Calu3 (cell line): ENCODE results near the gene CA9. TPM values are rescaled to one million over a fixed set of nuclear protein-coding genes. Genes with fewer than 3 reads are reported as not detected.

ENCODE experiments used
- BruUV-seq: library from RNA; stranded (reverse); fragments of 400-500 nt; replicated peaks from 2 replicates; lab custom pipeline; 2021; lab: Mats Ljungman, UMichigan
- CTCF ChIA-PET: fragments of 300-600 bp; sonication (Branson Sonifier 250); formaldehyde crosslinking; loops from one replicate; lab custom pipeline; 2022; ENCODE audit warnings: antibody characterized with exemption; lab: Charles Lee
- DNase-seq: peaks from one replicate; pipeline ENCODE4 v3.0.0; 2022
- H3K27ac Mint-ChIP-seq: one replicate; pipeline ENCODE4 v1.8.0; 2022; ENCODE audit warnings: mixed read lengths; ENCODE audit not compliant: unreplicated experiment
- H3K27me3 Mint-ChIP-seq: one replicate; pipeline ENCODE4 v1.8.0; 2022; ENCODE audit warnings: mixed read lengths; ENCODE audit not compliant: unreplicated experiment
- H3K36me3 Mint-ChIP-seq: one replicate; pipeline ENCODE4 v1.8.0; 2022; ENCODE audit warnings: mild to moderate bottlenecking, moderate library complexity, mixed read lengths; ENCODE audit not compliant: insufficient read depth, unreplicated experiment
- H3K4me1 Mint-ChIP-seq: one replicate; pipeline ENCODE4 v1.8.0; 2022; ENCODE audit warnings: mild to moderate bottlenecking, low read depth, mixed read lengths; ENCODE audit not compliant: unreplicated experiment
- H3K4me3 Mint-ChIP-seq: one replicate; pipeline ENCODE4 v1.8.0; 2022; ENCODE audit warnings: mild to moderate bottlenecking, low read depth, moderate library complexity, mixed read lengths; ENCODE audit not compliant: unreplicated experiment
- H3K9me3 Mint-ChIP-seq: one replicate; pipeline ENCODE4 v1.8.0; 2022; ENCODE audit warnings: low read depth, mixed read lengths; ENCODE audit not compliant: unreplicated experiment
- intact Hi-C: fragments of 100-400 bp; cut with micrococcal nuclease; formaldehyde crosslinking; loops from one replicate; pipeline ENCODE4 v1.10.0; 2022; ENCODE audit not compliant: unreplicated experiment
- microRNA-seq: library from miRNA; unstranded; fragments of <30 nt; microRNA quantifications from one replicate; pipeline ENCODE4 v1.2.0, GENCODE V29; 2022
- total RNA-seq: library from RNA; stranded (reverse); gene quantifications from 2 replicates; pipeline ENCODE4 v1.2.3, GENCODE V29; 2022
- TF ChIP-seq, protein P1 (sequence below): fragments of 200-600 bp; IDR thresholded peaks from one replicate; pipeline ENCODE4 v1.8.0; 2022; ENCODE audit warnings: antibody characterized with exemption; ENCODE audit not compliant: unreplicated experiment

Gene CA9
- total RNA-seq, 1 experiment from 2014 or later, result 0.64 TPM

DNA sequence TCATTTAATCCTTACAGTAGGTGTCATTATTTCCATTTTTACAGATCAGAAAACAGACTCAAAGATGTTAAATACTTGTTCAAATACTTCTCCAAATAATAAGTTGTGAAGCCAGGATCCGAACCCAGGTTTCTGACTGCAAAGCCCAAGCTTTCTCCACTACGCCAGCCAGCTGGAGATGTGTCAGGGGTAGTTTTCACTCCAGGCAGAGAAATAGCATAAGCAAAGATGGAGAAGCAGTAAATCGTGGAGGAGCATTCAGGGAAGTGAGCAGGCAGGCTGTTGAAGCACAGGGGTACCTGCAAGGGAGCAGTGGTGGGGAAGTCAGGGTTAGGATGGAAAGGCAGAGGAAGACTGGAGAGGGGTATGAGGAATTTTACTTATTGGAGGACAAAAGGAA is 55.4 kb downstream of the CA9 start:
- CTCF ChIA-PET, result no interaction called here
- no peak for DNase-seq
- H3K9me3 Mint-ChIP-seq, result no peaks in the 10 kb centered on the region
- TF ChIP-seq, protein P1, sequence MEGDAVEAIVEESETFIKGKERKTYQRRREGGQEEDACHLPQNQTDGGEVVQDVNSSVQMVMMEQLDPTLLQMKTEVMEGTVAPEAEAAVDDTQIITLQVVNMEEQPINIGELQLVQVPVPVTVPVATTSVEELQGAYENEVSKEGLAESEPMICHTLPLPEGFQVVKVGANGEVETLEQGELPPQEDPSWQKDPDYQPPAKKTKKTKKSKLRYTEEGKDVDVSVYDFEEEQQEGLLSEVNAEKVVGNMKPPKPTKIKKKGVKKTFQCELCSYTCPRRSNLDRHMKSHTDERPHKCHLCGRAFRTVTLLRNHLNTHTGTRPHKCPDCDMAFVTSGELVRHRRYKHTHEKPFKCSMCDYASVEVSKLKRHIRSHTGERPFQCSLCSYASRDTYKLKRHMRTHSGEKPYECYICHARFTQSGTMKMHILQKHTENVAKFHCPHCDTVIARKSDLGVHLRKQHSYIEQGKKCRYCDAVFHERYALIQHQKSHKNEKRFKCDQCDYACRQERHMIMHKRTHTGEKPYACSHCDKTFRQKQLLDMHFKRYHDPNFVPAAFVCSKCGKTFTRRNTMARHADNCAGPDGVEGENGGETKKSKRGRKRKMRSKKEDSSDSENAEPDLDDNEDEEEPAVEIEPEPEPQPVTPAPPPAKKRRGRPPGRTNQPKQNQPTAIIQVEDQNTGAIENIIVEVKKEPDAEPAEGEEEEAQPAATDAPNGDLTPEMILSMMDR, result no peak
- H3K4me1 Mint-ChIP-seq, result no peaks in the 10 kb centered on the region
- no peak overlapping the region for H3K27ac Mint-ChIP-seq
- BruUV-seq, result no TSS peak
- no peak overlapping the region for H3K4me3 Mint-ChIP-seq
- H3K27me3 Mint-ChIP-seq, result no peaks in the 10 kb centered on the region
- peaks cover 39% of the 10 kb centered on the region for H3K36me3 Mint-ChIP-seq
- intact Hi-C loops, result no loop called here

- H3K4me1 Mint-ChIP-seq, result no peaks in the 10 kb centered on the region
- no peak overlapping the region for H3K4me3 Mint-ChIP-seq
- H3K27me3 Mint-ChIP-seq, result no peaks in the 10 kb centered on the region
- no peak overlapping the region for H3K27ac Mint-ChIP-seq
- intact Hi-C loops, result loop anchor here (10.0 kb wide), 2 partner anchors 65 to 85 kb away; partner anchors contain the start of genes ARHGEF39, HINT2 and SPAG8
- CTCF ChIA-PET, result interaction anchor here (0.8 kb wide), 1 partner anchor 19 kb away, joined by 3 read pairs; the partner anchor contains the start of genes GBA2 and RGP1
- BruUV-seq, result TSS peak; percentile 57
- TF ChIP-seq, protein P1, result peak; percentile 24
- DNase-seq, result peak; percentile 19
- no peaks in the 10 kb centered on the region for H3K9me3 Mint-ChIP-seq
- peaks cover 35% of the 10 kb centered on the region for H3K36me3 Mint-ChIP-seq
Measured at GRCh38 chr9:35729700-35730485, 56.2 kb downstream of the CA9 start.

DNA sequence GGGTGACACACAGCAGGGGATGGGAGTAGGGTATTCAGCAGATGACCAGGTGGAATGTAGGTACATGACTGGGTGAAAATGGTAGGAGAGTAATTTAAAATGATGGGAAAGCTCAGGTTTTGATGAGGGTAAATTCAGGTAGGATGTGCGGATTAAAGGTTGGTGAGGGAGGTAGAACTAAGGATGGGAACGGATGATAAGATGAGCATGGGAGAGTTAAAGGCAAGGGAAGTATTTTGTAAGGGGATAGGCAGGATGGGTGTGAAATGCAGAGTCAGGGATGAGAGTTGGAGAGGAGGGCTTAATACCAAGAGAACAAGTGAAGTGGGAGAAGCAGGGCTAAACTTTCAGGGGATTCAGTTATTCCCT is 56.7 kb downstream of the CA9 start:
- Mint-ChIP-seq H3K27me3 (no peaks in the 10 kb centered on the region), H3K4me3 (no peak overlapping the region), H3K4me1 (no peaks in the 10 kb centered on the region), H3K9me3 (no peaks in the 10 kb centered on the region), H3K27ac (no peak overlapping the region), H3K36me3 (peaks cover 35% of the 10 kb centered on the region)
- DNase-seq, result no peak
- intact Hi-C loops, result loop anchor here (10.0 kb wide), 2 partner anchors 66 to 84 kb away; partner anchors contain the start of genes ARHGEF39, HINT2 and SPAG8
- TF ChIP-seq, protein P1, result no peak
- CTCF ChIA-PET, result interaction anchor here (0.8 to 1.3 kb wide), 2 partner anchors 18 to 127 kb away, joined by 3 to 4 read pairs; partner anchors contain the start of genes GBA2 and RGP1
- BruUV-seq, result no TSS peak

Small RNAs within 50 kb of the gene (microRNA-seq; reads per million reads assigned to microRNA genes)
- gene MIR6852, result not detected

Other genes starting within 250 kb of the CA9 start
- gene RUSC2, start 183.8 kb upstream of the CA9 start, total RNA-seq, result 8.6 and 10.5 TPM in 2 replicates
- 20.9 and 24.6 TPM in 2 replicates for gene TESK1, start 68.7 kb upstream of the CA9 start, total RNA-seq
- 0.38 and 0.73 TPM in 2 replicates for gene CD72, start 55.5 kb upstream of the CA9 start, total RNA-seq
- gene SIT1, start 23.0 kb upstream of the CA9 start, total RNA-seq, result not detected in 2 replicates
- 8,471 and 11,520 TPM in 2 replicates for gene RMRP, start 15.9 kb upstream of the CA9 start, total RNA-seq
- 7.9 and 8.0 TPM in 2 replicates for gene CCDC107, start 15.6 kb upstream of the CA9 start, total RNA-seq
- gene ARHGEF39, start 8.7 kb upstream of the CA9 start, total RNA-seq, result 14.2 and 15.4 TPM in 2 replicates
- gene TPM2, start 16.0 kb downstream of the CA9 start, total RNA-seq, result 138 and 145 TPM in 2 replicates
- gene TLN1, start 58.3 kb downstream of the CA9 start, total RNA-seq, result 91.1 and 98.7 TPM in 2 replicates
- gene CREB3, start 58.7 kb downstream of the CA9 start, total RNA-seq, result 26.5 and 29.4 TPM in 2 replicates
- 62.4 and 62.7 TPM in 2 replicates for gene GBA2, start 75.3 kb downstream of the CA9 start, total RNA-seq
- gene RGP1, start 75.4 kb downstream of the CA9 start, total RNA-seq, result 26.6 and 31.6 TPM in 2 replicates
- not detected in 2 replicates for gene MSMP, start 80.3 kb downstream of the CA9 start, total RNA-seq
- gene NPR2, start 117.7 kb downstream of the CA9 start, total RNA-seq, result 16.8 and 19.2 TPM in 2 replicates
- 0.97 and 1.2 TPM in 2 replicates for gene SPAG8, start 138.3 kb downstream of the CA9 start, total RNA-seq
- 33.9 and 39.7 TPM in 2 replicates for gene HINT2, start 141.1 kb downstream of the CA9 start, total RNA-seq
- not detected in 2 replicates for gene FAM221B, start 154.8 kb downstream of the CA9 start, total RNA-seq
- gene TMEM8B, start 155.3 kb downstream of the CA9 start, total RNA-seq, result 2.5 and 3.7 TPM in 2 replicates
- gene OR13J1, start 196.5 kb downstream of the CA9 start, total RNA-seq, result not detected in 2 replicates
- gene HRCT1, start 232.3 kb downstream of the CA9 start, total RNA-seq, result 0.69 and 0.90 TPM in 2 replicates
- not detected in 2 replicates for gene SPAAR, start 235.6 kb downstream of the CA9 start, total RNA-seq